ENCODE data around the gene RUNX2. TPM values are rescaled to one million over a fixed set of nuclear protein-coding genes. Genes with fewer than 3 reads are reported as not detected.

RUNX2 gene
- total RNA-seq, 1 experiment from 2014 or later = 7.0 TPM

DNA sequence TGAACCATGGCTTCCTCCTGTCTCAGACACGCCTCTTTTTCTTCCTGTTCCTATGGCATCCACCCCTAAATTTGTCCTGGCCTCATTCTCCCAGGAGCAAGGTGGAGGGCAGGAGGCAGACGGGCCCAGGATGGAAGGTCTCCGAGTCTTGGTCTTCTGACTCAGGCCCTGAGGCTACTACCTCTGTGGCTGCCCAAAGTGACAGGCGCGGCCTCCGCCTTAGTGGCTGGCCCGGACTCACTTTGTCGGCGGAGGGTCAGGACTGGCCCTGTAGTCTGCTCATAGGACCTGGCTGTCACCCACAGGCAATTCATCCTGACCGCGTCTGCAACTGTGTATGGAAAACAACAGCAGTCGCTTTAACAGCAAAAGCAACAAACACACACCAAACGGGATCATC is 312.7 kb downstream of the RUNX2 start:
- H3K27ac ChIP-seq (ENCODE audit: low read length) = no peak overlapping the region
- ChIA-PET CTCF (no interaction called here), POLR2A (no interaction called here)
- no peak for TF ChIP-seq SIN3A (IDR thresholded peaks at IDR 0.05; ENCODE audit: borderline replicate concordance, insufficient read depth, low read depth, low read length)
- TF ChIP-seq, protein P1, sequence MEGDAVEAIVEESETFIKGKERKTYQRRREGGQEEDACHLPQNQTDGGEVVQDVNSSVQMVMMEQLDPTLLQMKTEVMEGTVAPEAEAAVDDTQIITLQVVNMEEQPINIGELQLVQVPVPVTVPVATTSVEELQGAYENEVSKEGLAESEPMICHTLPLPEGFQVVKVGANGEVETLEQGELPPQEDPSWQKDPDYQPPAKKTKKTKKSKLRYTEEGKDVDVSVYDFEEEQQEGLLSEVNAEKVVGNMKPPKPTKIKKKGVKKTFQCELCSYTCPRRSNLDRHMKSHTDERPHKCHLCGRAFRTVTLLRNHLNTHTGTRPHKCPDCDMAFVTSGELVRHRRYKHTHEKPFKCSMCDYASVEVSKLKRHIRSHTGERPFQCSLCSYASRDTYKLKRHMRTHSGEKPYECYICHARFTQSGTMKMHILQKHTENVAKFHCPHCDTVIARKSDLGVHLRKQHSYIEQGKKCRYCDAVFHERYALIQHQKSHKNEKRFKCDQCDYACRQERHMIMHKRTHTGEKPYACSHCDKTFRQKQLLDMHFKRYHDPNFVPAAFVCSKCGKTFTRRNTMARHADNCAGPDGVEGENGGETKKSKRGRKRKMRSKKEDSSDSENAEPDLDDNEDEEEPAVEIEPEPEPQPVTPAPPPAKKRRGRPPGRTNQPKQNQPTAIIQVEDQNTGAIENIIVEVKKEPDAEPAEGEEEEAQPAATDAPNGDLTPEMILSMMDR (IDR thresholded peaks at IDR 0.05) = no peak
- no peak for TF ChIP-seq TCF7L2 (IDR thresholded peaks at IDR 0.05; ENCODE audit: low read depth, low read length)
- TF ChIP-seq, protein P2, sequence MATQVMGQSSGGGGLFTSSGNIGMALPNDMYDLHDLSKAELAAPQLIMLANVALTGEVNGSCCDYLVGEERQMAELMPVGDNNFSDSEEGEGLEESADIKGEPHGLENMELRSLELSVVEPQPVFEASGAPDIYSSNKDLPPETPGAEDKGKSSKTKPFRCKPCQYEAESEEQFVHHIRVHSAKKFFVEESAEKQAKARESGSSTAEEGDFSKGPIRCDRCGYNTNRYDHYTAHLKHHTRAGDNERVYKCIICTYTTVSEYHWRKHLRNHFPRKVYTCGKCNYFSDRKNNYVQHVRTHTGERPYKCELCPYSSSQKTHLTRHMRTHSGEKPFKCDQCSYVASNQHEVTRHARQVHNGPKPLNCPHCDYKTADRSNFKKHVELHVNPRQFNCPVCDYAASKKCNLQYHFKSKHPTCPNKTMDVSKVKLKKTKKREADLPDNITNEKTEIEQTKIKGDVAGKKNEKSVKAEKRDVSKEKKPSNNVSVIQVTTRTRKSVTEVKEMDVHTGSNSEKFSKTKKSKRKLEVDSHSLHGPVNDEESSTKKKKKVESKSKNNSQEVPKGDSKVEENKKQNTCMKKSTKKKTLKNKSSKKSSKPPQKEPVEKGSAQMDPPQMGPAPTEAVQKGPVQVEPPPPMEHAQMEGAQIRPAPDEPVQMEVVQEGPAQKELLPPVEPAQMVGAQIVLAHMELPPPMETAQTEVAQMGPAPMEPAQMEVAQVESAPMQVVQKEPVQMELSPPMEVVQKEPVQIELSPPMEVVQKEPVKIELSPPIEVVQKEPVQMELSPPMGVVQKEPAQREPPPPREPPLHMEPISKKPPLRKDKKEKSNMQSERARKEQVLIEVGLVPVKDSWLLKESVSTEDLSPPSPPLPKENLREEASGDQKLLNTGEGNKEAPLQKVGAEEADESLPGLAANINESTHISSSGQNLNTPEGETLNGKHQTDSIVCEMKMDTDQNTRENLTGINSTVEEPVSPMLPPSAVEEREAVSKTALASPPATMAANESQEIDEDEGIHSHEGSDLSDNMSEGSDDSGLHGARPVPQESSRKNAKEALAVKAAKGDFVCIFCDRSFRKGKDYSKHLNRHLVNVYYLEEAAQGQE (IDR thresholded peaks at IDR 0.05; ENCODE audit: insufficient read depth in 1 of 2, low read depth in 2 of 2, low read length in 1 of 2) = no peak
- H3K4me3 ChIP-seq (ENCODE audit: low read depth in 2 of 2, low read length in 2 of 2) = no peak overlapping the region
- no peaks in the 10 kb centered on the region for H3K9me3 ChIP-seq (ENCODE audit: control insufficient read depth, insufficient read depth, low read depth, low read length)
- ATAC-seq (no peak), DNase-seq (ENCODE audit: low read depth, low spot score) (no peak)
- in situ Hi-C loops (cut with HindIII; ENCODE audit: low pct_unique_long_range_greater_than_20kb, low sequenced_read_pairs) (no loop called here), intact Hi-C loops (cut with micrococcal nuclease; ENCODE audit: unreplicated experiment) (no loop called here)
- H3K4me1 ChIP-seq (ENCODE audit: control insufficient read depth, insufficient read depth, low read length) = no peaks in the 10 kb centered on the region
- no peaks in the 10 kb centered on the region for H3K27me3 ChIP-seq (ENCODE audit: control insufficient read depth, insufficient read depth, low read length)
- BruUV-seq (replicated peaks) = no TSS peak
- H3K36me3 ChIP-seq (ENCODE audit: control insufficient read depth, insufficient read depth, low read length) = no peaks in the 10 kb centered on the region

DNA sequence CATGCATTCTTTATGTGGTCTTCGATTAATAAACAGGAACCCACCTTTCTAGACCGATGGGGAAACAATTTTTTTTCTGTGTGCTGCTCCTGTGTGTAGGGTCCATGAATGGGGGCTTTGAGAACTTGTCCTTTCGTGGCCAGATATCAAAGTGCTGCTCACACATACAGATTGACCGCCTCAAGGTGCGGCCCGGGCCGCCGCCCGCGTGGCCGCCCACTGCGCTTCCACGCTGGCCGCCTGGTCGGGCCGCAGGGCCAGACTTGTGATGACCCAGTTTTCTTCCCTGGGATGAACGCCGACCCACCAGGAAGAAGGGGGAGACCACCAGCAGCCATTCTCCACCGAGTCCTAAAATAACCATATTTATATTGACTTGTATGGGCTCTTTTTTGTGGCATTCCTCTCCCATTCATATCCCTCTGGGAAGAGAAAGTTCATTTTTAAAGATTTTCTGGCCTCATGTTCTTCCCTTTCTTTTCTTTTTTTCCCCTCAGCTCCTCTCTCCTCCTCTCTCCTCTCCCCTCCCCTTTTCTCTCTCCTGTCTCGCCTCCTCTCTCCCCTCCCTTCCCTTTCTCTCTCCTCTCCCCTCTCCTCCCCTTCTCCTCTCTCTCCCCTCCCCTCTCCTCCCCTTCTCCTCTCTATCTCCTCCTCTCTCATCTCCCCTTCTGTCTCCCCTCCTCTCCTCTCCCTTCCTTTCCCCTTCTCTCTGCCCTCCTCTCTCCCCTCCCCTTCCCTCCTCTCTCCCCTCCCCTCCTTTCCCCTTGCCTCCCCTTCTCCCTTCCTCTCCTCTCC is 314.4 kb downstream of the RUNX2 start:
- Histone ChIP-seq H3K9me3 (ENCODE audit: control insufficient read depth, insufficient read depth, low read depth, low read length) (no peaks in the 10 kb centered on the region), H3K36me3 (ENCODE audit: control insufficient read depth, insufficient read depth, low read length) (no peaks in the 10 kb centered on the region), H3K4me3 (ENCODE audit: low read depth in 2 of 2, low read length in 2 of 2) (no peak overlapping the region), H3K27ac (ENCODE audit: low read length) (no peak overlapping the region), H3K4me1 (ENCODE audit: control insufficient read depth, insufficient read depth, low read length) (no peaks in the 10 kb centered on the region), H3K27me3 (ENCODE audit: control insufficient read depth, insufficient read depth, low read length) (no peaks in the 10 kb centered on the region)
- no peak for ATAC-seq
- TF ChIP-seq, protein P2 (IDR thresholded peaks at IDR 0.05; ENCODE audit: insufficient read depth in 1 of 2, low read depth in 2 of 2, low read length in 1 of 2) = no peak
- TF ChIP-seq, protein P1 (IDR thresholded peaks at IDR 0.05) = no peak
- TF ChIP-seq POLR2AphosphoS5 (IDR thresholded peaks at IDR 0.05; ENCODE audit: low read depth, low read length) = no peak
- no peak for TF ChIP-seq TCF7L2 (IDR thresholded peaks at IDR 0.05; ENCODE audit: low read depth, low read length)
- TF ChIP-seq SIN3A (IDR thresholded peaks at IDR 0.05; ENCODE audit: borderline replicate concordance, insufficient read depth, low read depth, low read length) = no peak
- DNase-seq (ENCODE audit: low read depth, low spot score) = no peak
- no TSS peak for BruUV-seq (replicated peaks)
- intact Hi-C loops (cut with micrococcal nuclease; ENCODE audit: unreplicated experiment) = no loop called here
- CTCF ChIA-PET = no interaction called here
- POLR2A ChIA-PET = no interaction called here
- in situ Hi-C loops (cut with HindIII; ENCODE audit: low pct_unique_long_range_greater_than_20kb, low sequenced_read_pairs) = no loop called here
